GM11168 (cell line): ENCODE measurements around the gene VAX1.
"Not testable (repeated sequence)": the region's sequence is repeated elsewhere in the genome, so short reads cannot be mapped to it uniquely, and the experiment has no call there.

Source experiments
- in situ Hi-C: fragments of 300-500 bp; cut with MboI; formaldehyde crosslinking; loops from one replicate; pipeline ENCODE4 v1.12.0; 2022; ENCODE audit warnings: low sequenced_read_pairs; ENCODE audit not compliant: unreplicated experiment

The VAX1 gene

DNA sequence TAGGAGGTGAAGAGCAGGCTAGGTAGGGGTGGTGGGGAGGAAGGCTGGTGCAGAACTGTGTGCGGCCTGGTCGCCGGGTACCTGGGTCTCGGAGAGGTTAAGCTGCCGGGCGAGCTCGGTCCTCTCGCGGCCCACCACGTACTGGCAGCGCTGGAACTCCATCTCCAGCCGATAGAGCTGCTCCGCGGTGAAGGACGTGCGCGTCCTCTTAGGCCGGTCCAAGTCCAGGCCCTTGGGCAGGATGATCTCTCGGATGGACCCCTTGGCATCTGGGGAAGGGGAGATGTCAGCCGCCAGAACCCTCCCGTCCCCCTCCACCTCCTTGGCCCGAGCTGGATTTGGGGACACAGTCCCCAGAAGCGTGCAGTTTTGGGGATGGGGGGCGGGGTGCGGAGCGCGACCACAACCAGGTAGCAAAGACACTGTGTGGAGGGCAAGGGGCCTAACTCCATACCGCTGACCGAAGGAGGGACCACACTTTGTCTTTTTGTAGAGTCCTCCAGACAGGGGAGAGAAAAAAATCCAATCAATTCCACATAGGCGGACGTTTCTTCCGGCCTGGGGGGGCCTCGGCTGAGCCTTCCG is 1.6 kb downstream of the VAX1 start:
- in situ Hi-C loops: no loop called here

DNA sequence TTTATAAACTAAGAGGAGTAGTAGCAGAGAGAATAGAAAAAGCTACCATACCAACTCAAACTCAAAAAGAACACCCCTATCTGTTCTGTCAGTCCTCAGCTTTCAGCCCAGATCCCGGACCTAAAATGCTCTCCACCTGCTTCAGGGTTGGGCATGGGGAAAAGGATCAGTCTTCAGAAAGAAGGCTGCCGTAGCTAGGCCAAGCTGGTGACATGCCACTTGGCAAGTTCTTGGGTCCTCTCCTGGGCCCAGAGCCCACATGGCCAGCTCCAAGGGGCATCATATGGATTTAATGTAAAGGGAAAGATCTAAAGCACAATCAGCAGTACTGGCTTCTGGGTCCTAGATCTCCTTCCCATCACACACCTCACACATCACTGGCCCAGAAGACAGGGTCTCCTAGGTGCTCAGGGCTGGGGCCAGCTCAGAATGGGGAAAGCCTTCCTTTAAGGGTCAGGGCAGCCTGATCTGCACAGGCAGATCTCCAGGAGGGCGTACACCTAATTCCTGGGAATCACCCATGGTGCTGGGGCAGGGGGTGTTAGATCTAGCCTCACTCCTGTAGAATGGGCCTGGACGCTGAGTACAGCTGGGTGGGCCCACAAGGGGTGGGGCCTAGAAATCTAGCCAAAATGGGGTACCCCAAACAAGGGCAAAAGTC is 2.5 kb downstream of the VAX1 start:
- in situ Hi-C loops: no loop called here

DNA sequence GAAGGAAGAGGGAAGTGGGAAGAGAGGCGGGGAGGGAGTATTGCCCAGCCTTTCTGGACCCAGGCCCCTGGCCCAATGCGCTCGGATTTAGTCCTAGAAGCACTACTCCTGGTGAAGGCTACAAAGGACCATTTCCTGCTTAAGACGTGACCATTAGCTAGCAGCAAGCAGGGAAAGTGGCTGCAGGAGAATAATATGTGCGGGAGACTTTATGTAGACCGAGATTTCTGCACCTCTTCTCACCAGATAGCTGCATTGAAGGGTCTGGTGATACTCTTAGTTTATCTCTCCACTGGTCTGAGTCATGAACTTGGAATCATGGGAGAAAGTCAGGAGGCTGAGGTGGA is 3.1 kb downstream of the VAX1 start:
- in situ Hi-C loops: no loop called here

DNA sequence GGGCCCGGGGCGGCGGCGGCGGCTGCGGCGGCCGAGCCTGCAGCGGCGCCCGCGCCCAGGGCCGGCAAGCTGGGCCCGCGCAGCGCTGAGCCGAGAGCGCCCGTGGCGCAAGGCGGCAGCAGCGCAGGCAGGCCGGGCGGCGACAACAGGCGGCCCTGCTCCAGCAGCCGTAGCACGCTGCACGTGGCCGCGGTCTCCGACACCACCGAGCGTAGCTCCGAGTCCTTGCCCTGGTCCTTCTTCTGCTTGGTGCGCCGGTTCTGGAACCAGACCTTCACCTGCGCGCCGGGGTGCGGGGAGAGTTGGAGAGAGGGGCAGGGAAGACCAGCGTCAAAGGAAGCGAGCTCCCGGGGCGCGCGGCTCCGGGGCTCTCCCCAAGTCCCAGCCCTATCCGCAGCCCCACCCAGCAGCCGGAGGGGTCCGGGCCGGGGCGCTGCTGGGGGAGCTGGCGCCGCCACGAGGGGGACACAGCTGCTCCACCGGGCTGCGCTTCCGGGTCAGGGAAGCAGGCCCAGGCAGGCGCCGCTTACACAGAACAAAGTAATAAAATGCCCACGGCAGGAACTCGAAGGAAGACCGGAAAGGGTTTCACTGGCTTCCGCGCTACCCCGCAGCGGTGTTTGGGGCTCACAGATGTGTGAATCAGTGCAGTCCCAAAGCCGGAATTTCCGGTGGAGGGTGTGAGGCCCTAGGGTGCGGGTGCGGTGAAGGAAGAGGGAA is 3.6 kb downstream of the VAX1 start:
- in situ Hi-C loops: no loop called here

DNA sequence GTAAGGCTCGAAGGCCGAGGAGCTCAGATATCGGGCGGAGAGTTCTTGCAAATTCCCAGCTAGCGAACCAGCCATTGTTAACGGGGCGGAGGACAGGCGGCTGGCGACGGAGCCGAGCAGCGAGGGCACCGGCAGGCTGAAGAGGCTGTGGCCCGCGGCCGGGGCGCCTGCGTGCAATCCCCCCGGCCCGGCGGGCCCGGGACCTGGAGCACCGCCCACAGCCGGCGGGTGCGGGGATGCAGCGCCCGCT is 4.1 kb downstream of the VAX1 start:
- in situ Hi-C loops: no loop called here

DNA sequence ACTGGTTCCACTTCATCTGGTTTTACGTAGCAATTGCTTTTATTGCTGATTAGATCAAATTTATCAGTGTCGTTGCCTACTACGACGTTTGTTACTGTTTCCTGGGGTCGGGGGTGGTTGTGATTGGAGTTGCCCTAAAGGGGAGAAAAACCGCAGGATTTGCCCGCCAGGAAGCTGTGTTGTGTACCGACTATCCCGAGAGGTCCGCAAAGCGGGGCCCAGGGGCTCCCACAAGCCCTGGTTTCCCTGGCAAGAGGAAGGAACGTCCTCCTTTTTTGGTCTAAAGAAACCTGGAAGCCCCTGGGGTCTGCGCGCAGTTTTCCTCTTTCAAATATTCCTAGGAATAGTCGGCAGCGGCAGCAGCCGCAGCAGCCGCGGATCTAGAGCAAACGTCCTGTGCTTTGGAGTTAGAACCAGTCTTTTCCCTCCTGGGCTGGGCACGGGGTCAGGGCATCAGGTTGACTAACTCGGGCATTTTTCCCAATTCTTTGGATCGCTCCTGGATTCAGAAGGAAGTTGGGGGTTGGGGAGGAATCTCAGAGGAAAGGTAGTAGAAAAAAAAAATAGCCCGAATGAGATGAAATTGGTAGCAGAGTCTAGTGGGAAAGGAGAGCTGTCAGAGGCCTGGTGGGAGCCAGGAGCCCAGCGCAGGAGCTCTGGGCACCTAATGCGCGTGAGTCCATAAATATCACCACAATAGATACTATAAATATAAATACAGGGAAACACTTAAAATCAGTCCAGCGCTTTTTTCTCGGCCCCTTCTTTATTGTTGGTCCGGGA is 4.6 kb downstream of the VAX1 start:
- in situ Hi-C loops: no loop called here

DNA sequence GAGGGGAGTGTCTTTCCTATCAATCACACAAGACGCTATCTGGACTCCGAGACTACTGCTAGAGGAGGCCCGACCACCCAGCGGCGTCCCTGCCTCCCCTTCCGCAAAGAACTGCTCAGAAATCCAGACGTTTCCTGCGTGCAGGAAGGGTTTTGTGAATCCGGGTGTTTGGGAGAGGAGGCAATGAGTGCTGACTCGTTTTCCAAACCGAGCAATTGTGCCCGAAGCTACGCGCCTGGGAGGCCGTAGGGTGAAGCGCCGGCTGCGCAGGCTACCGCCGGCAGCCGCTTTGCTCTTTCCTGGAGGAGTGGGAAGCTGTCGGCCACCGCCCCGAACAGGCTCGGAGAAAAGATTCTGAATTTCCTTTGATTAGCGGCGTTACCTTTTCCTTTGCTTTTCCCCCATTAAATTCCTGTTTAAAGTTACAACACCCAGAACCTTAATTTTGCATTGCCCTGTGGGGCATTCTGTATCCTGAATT is 5.3 kb downstream of the VAX1 start:
- in situ Hi-C loops: no loop called here

DNA sequence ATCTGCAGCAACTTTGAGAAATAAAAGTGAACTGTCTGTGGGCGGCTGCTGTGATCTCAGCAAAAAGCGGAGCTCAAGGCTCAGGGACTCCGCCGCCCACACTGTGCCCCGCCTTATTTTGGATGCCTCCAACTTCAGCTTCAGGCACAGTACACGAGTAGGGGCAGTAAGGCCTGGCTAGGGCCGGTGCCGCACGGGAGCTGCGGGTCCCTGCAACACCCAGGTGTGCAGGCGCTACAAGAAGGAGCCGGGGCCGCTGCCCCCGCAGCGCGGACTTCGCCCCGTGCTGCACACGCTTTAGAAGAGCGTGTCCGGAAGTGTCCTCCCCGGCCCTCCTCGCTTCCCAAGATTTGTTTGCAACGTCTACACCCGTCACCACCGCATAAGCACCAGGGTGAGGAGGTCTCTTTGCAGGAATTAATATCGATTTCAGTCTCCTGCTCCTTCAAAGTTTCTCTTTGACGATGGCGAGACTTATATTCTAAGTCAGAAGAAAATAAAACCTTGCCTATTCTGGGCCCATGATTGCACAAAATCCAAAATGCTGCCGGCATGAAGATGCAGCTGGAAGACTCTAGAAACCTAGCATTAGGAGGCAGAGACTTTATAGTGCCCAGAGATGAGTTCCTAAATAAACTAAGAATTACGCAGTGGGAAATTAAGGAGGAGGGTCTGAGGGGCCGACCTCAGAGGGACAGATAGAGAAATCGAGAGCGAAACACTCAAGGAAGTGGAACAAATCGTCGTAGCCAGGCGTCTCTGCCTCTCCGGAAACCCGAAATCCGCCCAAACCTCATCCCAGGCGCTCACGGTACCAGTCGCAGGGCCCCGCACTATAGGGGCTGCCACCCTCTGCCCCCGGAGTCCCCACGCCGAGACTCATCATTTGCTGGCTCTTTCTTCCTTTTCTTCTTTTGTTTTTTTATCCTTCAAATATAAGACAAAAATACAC is 6.4 kb downstream of the VAX1 start:
- in situ Hi-C loops: no loop called here

DNA sequence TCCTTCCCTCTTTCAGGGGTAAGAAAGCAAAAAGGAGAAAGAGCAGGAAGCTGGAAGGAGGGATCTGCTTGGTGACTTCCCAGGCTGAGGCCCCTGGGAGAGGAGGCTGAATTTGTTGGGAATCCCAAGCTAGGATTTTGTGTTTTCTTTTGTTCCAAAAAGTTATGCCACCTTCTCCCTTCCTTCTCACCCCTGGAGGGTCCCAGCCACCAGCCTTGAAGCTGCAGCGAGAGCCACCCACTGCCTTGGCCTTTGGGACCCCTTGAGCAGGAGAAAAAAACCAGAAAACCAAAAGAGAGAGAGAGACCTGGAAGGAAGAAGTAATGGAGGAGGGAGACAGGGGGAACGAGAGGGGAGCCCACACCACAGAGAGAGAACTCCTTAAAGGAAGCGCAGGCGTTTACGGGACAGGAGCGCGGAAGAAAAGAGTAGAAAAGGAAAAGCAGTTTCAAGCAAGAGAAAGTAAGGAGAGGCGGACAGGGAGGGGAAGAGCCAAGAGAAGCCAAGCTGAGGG is 7.2 kb downstream of the VAX1 start:
- in situ Hi-C loops: no loop called here

DNA sequence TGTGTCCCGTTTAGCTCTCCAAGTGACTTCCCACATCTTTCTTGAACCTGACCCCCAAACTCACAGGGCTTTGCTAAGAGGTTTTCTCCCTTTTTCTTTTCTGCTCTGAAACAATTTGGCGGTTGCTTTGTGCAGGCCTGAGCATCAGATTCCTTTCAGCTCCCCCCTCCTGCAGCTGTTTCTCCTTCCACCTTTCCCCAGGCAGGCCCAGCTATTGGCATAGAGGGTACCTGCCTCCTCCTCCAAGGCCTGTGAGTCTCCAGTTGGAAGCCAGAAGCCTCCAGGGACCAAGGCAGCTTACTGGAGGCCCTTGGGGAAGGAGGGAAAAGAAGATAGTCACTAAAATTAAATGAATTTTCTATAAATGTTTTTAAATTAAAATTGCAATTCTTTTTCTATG is 7.7 kb downstream of the VAX1 start:
- in situ Hi-C loops: no loop called here

DNA sequence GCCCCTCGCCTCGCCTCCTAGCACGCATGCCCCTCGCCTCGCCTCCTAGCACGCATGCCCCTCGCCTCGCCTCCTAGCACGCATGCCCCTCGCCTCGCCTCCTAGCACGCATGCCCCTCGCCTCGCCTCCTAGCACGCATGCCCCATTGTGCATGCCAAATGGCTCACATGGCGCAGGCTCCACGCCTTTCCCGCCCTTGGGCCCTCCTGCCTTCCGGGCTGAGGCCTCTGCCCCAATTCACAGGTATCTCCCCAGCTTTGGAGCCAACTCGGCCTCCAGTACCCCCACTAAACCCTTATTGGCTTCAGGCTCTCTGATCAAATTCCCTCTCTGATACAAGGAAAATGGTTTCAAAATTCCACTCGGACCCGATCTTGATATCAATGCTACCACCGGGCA is 11.4 kb downstream of the VAX1 start:
- in situ Hi-C loops: not testable (repeated sequence)

DNA sequence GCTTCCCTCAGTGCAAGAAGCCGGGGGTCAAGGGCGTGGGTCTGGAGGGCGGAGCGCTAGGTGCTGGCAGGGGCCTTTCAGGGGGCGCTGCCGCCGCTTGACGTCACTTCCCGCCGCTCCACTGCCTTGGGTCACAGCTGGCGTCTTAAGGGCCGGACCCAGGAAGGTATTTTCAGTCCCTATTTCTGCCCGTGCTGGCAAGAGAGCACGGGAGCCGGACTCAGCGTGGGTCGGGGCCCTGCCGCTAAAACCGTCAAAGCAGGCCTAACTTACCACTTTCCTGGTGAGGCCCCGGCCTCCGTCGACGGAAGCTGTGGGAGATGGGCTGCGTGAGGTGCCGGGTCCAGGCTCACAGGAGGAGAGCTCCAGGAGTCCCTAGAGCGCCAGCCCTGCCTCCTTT is 12.0 kb downstream of the VAX1 start:
- in situ Hi-C loops: no loop called here

DNA sequence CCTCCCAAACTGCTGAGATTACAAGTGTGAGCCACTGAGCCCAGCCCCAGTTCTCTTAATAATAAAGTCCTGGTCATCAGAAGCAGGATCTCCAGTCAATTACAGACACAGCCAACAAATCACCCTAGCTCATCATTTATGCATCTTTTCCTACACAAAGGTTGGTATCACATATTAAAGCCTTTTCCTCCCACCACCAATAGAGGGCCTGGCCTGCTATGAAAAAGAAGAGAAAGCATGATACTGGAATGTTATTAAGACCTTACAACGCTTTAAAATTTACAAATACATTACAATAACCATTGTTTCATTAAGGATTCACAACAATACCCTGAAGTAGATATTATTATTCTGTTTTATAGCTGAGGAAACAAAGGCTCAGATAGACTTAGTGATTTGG is 25.9 kb downstream of the VAX1 start:
- in situ Hi-C loops: no loop called here

DNA sequence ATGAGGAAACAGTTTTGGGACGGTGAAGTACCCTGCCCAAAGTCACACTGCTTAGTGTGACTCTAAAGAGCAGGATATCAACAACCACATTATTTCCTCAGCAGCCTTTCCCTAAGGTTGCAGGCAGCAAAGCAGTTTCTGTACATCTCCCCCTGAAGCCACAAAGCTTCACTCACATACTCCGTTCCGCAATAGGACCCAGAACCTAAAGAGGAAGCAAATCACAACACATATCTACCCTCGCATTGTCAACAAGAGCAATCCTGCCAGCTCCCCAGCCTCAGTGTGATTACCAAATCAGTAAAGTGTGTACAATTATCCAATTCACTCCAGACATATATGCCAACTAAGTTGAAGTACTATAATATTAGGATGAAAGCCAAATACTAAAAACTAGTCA is 30.8 kb downstream of the VAX1 start:
- in situ Hi-C loops: no loop called here

DNA sequence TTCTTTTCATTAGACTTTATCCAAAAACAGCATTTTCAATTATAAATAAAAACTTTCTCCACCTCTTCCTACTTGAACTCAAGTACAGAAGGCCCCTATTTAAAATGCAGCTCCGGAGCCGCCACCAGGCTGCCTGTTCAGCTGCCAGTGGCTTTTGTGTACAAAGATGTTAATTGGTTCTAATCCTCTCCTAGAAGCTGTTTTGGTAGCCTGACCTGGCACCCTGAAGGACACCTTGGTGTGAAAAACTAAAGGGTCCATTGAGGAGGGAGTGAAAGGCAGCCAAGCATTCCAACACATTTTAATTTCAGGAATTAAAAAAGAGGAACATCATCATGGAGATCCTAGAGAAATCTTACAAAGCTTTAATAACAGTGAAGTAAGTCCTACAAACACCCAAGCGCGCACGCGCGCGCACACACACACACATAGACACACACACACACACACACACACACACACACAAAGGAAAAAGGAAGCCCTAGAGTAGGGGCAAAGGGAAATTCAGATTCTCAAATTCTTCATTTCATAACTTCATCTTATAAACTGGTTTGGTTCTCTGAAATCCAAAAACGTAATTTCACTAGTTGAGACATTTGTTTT is 41.4 kb downstream of the VAX1 start:
- in situ Hi-C loops: no loop called here

DNA sequence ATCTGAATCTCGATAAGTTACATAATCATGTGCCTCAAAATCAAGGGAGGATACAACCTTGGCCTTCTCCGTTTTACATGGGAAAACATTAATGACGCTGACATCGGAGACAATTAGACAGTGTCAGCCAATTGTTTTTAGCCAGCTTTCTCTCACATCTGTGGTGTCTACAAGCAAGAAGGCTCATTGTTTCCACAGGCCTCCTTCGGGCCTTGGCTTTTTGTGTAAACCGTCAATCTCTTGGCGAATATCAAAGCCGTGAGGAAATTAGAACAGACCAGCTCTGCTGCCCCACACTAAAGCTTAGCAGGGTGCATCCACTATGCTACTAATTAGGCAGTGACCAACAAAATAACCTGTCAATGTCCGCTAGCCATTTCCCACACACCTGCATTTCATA is 43.2 kb downstream of the VAX1 start:
- in situ Hi-C loops: no loop called here

DNA sequence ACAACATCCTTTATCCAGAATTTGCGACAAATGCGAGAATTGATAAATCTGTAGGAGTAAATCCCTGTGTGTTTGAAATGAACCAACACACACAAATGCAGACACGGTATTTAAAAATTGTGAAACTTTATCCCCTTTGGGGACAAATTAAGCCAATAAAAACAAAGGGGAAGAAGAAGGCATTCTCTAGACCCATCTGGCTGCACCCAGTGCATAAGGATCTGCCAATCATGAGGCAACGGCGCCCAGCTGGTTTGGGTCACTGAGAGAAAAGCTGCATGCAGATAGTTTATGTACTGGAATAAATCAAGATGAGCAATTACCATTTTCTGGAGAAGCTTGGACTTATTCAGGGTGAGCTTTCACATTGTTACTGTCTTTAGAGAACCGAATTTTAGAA is 45.7 kb downstream of the VAX1 start:
- in situ Hi-C loops: no loop called here

DNA sequence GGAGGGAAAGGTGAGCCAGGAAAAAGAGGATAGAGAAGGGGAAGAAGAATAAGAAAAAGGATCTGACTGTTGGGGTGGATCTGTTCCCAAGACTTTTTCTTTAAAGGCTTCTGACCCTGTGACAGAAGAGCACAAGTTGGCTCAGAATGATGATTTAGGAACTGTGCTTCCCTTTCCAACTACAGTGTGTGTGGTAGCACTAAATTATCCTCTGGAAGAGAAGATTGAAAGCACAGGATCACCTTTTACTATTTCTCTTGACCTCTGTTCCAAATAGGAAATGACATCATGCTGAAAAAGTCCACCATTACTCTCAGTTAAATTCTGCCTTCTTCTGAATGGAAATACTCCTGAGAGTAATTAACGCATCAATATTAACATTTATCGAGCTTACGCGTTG is 47.2 kb downstream of the VAX1 start:
- in situ Hi-C loops: no loop called here

DNA sequence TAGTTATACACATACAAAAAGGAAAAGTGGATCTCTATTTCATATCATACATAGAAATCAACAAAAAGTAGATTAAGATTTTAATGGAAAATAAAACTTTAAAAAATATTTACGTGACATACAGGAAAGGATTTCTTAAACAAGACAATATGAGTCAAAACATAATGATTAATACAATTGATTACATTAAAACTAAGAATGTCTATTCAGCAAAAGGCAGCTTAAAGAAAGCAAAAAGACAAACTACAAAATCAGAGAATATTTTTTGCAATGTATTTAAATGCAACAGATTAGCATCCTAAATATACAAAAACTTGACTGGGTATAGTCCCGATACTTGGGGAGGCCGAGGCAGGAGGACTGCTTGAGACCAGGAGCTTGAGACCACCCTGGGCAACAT is 50.5 kb downstream of the VAX1 start:
- in situ Hi-C loops: no loop called here

DNA sequence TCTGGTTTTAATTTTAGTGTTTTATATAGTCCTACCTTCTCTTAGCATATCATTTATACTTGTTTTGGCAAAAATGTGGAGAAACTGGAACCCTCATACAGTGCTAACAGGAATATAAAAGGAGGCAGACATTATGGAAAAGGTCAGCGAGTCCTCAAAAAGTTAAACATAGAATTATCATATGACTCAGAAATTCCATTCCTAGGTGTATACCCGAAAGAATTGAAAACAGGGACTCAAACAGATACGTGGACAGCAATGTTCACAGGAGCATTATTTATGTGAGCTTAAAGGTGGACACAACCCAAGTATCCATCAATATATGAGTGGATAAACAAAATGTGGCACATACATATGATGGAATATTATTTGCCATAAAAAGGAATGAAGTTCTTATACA is 51.5 kb downstream of the VAX1 start:
- in situ Hi-C loops: no loop called here
